ENCODE results near the gene SMPX. TPM values are rescaled to one million over a fixed set of nuclear protein-coding genes. Genes with fewer than 3 reads are reported as not detected.

The SMPX gene
- total and polyA plus RNA-seq, 2 experiments from 2014 or later: not detected

- H3K79me2 ChIP-seq (replicated peaks; ENCODE audit: insufficient read depth): no peaks in the 10 kb centered on the region
- no peaks in the 10 kb centered on the region for H4K20me1 ChIP-seq (replicated peaks; ENCODE audit: insufficient read depth)
- no peaks in the 10 kb centered on the region for H3K36me3 Mint-ChIP-seq (ENCODE audit: low read depth)
- H3K27me3 Mint-ChIP-seq (ENCODE audit: insufficient read depth, low read depth, poor library complexity): peaks cover 1% of the 10 kb centered on the region
- no peaks in the 10 kb centered on the region for H3K27me3 ChIP-seq (ENCODE audit: insufficient read depth)
- no peaks in the 10 kb centered on the region for H3K36me3 ChIP-seq (ENCODE audit: insufficient read depth)
- no peaks in the 10 kb centered on the region for H3K9me3 Mint-ChIP-seq
- no peaks in the 10 kb centered on the region for H3K9me2 ChIP-seq (ENCODE audit: insufficient read depth)
- H3K4me3 Mint-ChIP-seq: no peak overlapping the region
- ATAC-seq (no peak), DNase-seq (ENCODE audit: low spot score) (no peak)
- no peak overlapping the region for H3K4me3 ChIP-seq
- no peak overlapping the region for H3K4me2 ChIP-seq
- no peak for TF ChIP-seq CREB1 (CRISPR knock-in tag; IDR thresholded peaks at IDR 0.05; ENCODE audit: low read depth)
- TF ChIP-seq ZNF114 (CRISPR knock-in tag; IDR thresholded peaks at IDR 0.05): no peak
- TF ChIP-seq EZH2 (IDR thresholded peaks at IDR 0.05; ENCODE audit: low read depth, unreplicated experiment): no peak
- no peak for TF ChIP-seq JUNB (IDR thresholded peaks at IDR 0.05; ENCODE audit: unreplicated experiment)
- no peak for TF ChIP-seq CTCF (conservative IDR thresholded peaks at IDR 0.05; ENCODE audit: low read depth in 2 of 2)
- no peak for TF ChIP-seq NANOG (IDR thresholded peaks at IDR 0.05; ENCODE audit: borderline replicate concordance)
- TF ChIP-seq STAT1 (IDR thresholded peaks at IDR 0.05; ENCODE audit: unreplicated experiment): no peak
- TF ChIP-seq ZNF331 (CRISPR knock-in tag; IDR thresholded peaks at IDR 0.05; ENCODE audit: low read depth): no peak
- no peak for TF ChIP-seq ZNF462 (CRISPR knock-in tag; IDR thresholded peaks at IDR 0.05)
- TF ChIP-seq ETS1 (IDR thresholded peaks at IDR 0.05): no peak
- no peak for TF ChIP-seq REST (IDR thresholded peaks at IDR 0.05; ENCODE audit: unreplicated experiment)
- TF ChIP-seq POLR2AphosphoS5 (IDR thresholded peaks at IDR 0.05; ENCODE audit: low read depth): no peak
- no peak overlapping the region for H3K27ac ChIP-seq (ENCODE audit: low read depth)
- H3F3A ChIP-seq (replicated peaks; ENCODE audit: low read depth): no peaks in the 10 kb centered on the region
- no peaks in the 10 kb centered on the region; the same call in 1 of the 2 replicates for H3K4me1 ChIP-seq (ENCODE audit: insufficient read depth)
- peaks cover 24% of the 10 kb centered on the region for H3K4me1 Mint-ChIP-seq
- H3K27ac Mint-ChIP-seq: no peak overlapping the region
- H2AFZ ChIP-seq: no peak overlapping the region
Observed at GRCh38 chrX:21740329-21741274, 17.3 kb downstream of the SMPX start.
